T-helper 1 cell treated with Interleukin-12 subunit alpha and Interleukin-12 subunit beta and Interleukin-4 antibody, amounts not matched to agents 30 μg/mL and 1 μg/mL, for 36 hours (primary cell): ENCODE data around the gene PICK1.

Source experiments
- H3K27ac Mint-ChIP-seq: one replicate; pipeline ENCODE4 v1.8.0; 2021; ENCODE audit warnings: mild to moderate bottlenecking, mixed read lengths
- H3K27me3 Mint-ChIP-seq: one replicate; pipeline ENCODE4 v1.8.0; 2021; ENCODE audit warnings: low read depth, mixed read lengths
- H3K36me3 Mint-ChIP-seq: one replicate; pipeline ENCODE4 v1.8.0; 2021; ENCODE audit warnings: low read depth, mixed read lengths
- H3K4me1 Mint-ChIP-seq: one replicate; pipeline ENCODE4 v1.8.0; 2021; ENCODE audit warnings: low read depth, mixed read lengths
- H3K4me3 Mint-ChIP-seq: one replicate; pipeline ENCODE4 v1.8.0; 2021; ENCODE audit warnings: mild to moderate bottlenecking, moderate library complexity, mixed read lengths
- H3K9me3 Mint-ChIP-seq: one replicate; pipeline ENCODE4 v1.8.0; 2021; ENCODE audit warnings: mixed read lengths

Gene PICK1

GRCh38 chr22:38026130-38027111, 30.8 kb upstream of the PICK1 start:
- Mint-ChIP-seq H3K27me3 (no peaks in the 10 kb centered on the region), H3K4me3 (no peak overlapping the region), H3K36me3 (no peaks in the 10 kb centered on the region), H3K27ac (no peak overlapping the region), H3K4me1 (no peaks in the 10 kb centered on the region), H3K9me3 (no peaks in the 10 kb centered on the region)

- no peak overlapping the region for H3K27ac Mint-ChIP-seq
- no peaks in the 10 kb centered on the region for H3K4me1 Mint-ChIP-seq
- no peak overlapping the region for H3K4me3 Mint-ChIP-seq
- no peaks in the 10 kb centered on the region for H3K9me3 Mint-ChIP-seq
- H3K36me3 Mint-ChIP-seq, result no peaks in the 10 kb centered on the region
- H3K27me3 Mint-ChIP-seq, result no peaks in the 10 kb centered on the region
Measured at GRCh38 chr22:38027487-38027886, 29.7 kb upstream of the PICK1 start.

- Mint-ChIP-seq H3K4me1 (no peaks in the 10 kb centered on the region), H3K27ac (no peak overlapping the region), H3K9me3 (no peaks in the 10 kb centered on the region), H3K4me3 (no peak overlapping the region), H3K27me3 (no peaks in the 10 kb centered on the region), H3K36me3 (no peaks in the 10 kb centered on the region)
Measured at GRCh38 chr22:38028344-38029130, 28.7 kb upstream of the PICK1 start.

- Mint-ChIP-seq H3K27ac (no peak overlapping the region), H3K36me3 (no peaks in the 10 kb centered on the region)
Measured at GRCh38 chr22:38029370-38029769, 27.8 kb upstream of the PICK1 start.

GRCh38 chr22:38029901-38030300, 27.3 kb upstream of the PICK1 start:
- Mint-ChIP-seq H3K4me3 (no peak overlapping the region), H3K27ac (no peak overlapping the region), H3K4me1 (no peaks in the 10 kb centered on the region), H3K9me3 (no peaks in the 10 kb centered on the region), H3K27me3 (no peaks in the 10 kb centered on the region), H3K36me3 (no peaks in the 10 kb centered on the region)

More at GRCh38 chr22:38029370-38029769, 27.8 kb upstream of the PICK1 start:
- Mint-ChIP-seq H3K4me1 (no peaks in the 10 kb centered on the region), H3K9me3 (no peaks in the 10 kb centered on the region), H3K4me3 (no peak overlapping the region), H3K27me3 (no peaks in the 10 kb centered on the region)

GRCh38 chr22:38030311-38031133, 26.7 kb upstream of the PICK1 start:
- Mint-ChIP-seq H3K4me3 (no peak overlapping the region), H3K36me3 (no peaks in the 10 kb centered on the region), H3K9me3 (no peaks in the 10 kb centered on the region), H3K27ac (no peak overlapping the region), H3K4me1 (no peaks in the 10 kb centered on the region), H3K27me3 (no peaks in the 10 kb centered on the region)

- H3K27ac Mint-ChIP-seq, result no peak overlapping the region
- H3K36me3 Mint-ChIP-seq, result no peaks in the 10 kb centered on the region
- H3K4me1 Mint-ChIP-seq, result no peaks in the 10 kb centered on the region
- no peaks in the 10 kb centered on the region for H3K27me3 Mint-ChIP-seq
- no peaks in the 10 kb centered on the region for H3K9me3 Mint-ChIP-seq
- no peak overlapping the region for H3K4me3 Mint-ChIP-seq
Measured at GRCh38 chr22:38031491-38031890, 25.7 kb upstream of the PICK1 start.

GRCh38 chr22:38032681-38033521, 24.3 kb upstream of the PICK1 start:
- Mint-ChIP-seq H3K36me3 (no peaks in the 10 kb centered on the region), H3K4me3 (no peak overlapping the region), H3K27ac (no peak overlapping the region), H3K4me1 (no peaks in the 10 kb centered on the region), H3K9me3 (no peaks in the 10 kb centered on the region), H3K27me3 (no peaks in the 10 kb centered on the region)

GRCh38 chr22:38033522-38034277, 23.5 kb upstream of the PICK1 start:
- Mint-ChIP-seq H3K4me3 (no peak overlapping the region), H3K36me3 (no peaks in the 10 kb centered on the region), H3K27ac (no peak overlapping the region), H3K4me1 (no peaks in the 10 kb centered on the region), H3K9me3 (no peaks in the 10 kb centered on the region), H3K27me3 (no peaks in the 10 kb centered on the region)

- Mint-ChIP-seq H3K27ac (no peak overlapping the region), H3K27me3 (no peaks in the 10 kb centered on the region), H3K9me3 (no peaks in the 10 kb centered on the region), H3K36me3 (no peaks in the 10 kb centered on the region), H3K4me3 (no peak overlapping the region), H3K4me1 (no peaks in the 10 kb centered on the region)
Measured at GRCh38 chr22:38034278-38034882, 22.8 kb upstream of the PICK1 start.

GRCh38 chr22:38034884-38035529, 22.2 kb upstream of the PICK1 start:
- Mint-ChIP-seq H3K27me3 (no peaks in the 10 kb centered on the region), H3K4me1 (no peaks in the 10 kb centered on the region), H3K36me3 (no peaks in the 10 kb centered on the region), H3K4me3 (no peak overlapping the region), H3K27ac (no peak overlapping the region), H3K9me3 (no peaks in the 10 kb centered on the region)

- no peaks in the 10 kb centered on the region for H3K4me1 Mint-ChIP-seq
- no peak overlapping the region for H3K27ac Mint-ChIP-seq
- H3K36me3 Mint-ChIP-seq, result no peaks in the 10 kb centered on the region
Measured at GRCh38 chr22:38035530-38035885, 21.7 kb upstream of the PICK1 start.

More at GRCh38 chr22:38035530-38035885, 21.7 kb upstream of the PICK1 start:
- H3K9me3 Mint-ChIP-seq, result no peaks in the 10 kb centered on the region
- no peaks in the 10 kb centered on the region for H3K27me3 Mint-ChIP-seq
- H3K4me3 Mint-ChIP-seq, result no peak overlapping the region
